Measurements from ENCODE around the gene RALGPS1. TPM values are rescaled to one million over a fixed set of nuclear protein-coding genes. Genes with fewer than 3 reads are reported as not detected.

The RALGPS1 gene
- total RNA-seq, 1 experiment from 2014 or later: 18.6 TPM

DNA sequence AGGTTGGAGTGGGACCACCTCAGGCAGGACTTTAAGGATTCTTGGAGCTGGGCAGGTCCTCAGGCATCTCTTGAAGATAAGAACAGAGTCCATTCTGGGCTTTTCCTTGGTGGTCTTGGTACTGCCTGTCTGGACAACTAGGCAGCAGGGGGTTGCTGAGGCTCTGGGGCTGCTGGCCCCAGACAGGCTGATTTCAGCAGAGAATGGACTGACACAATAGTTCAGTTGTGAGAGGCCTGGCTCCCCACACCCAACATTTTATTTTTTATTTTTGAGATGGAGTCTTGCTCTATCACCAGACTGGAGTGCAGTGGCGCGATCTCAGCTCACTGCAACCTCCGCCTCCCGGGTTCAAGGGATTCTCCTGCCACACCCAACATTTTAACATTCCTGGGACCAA lies 203.2 kb downstream of the RALGPS1 start:
- peaks cover 35 to 38% of the 10 kb centered on the region in 2 experiments for H3K4me1 Mint-ChIP-seq
- no peaks in the 10 kb centered on the region; the same call in 1 of the 2 replicates for H3K27me3 Mint-ChIP-seq (ENCODE audit: low read depth)
- WGBS (ENCODE audit: extremely low coverage, insufficient read length, low lambda C conversion rate): no CpG with 5 or more reads among the region's 4 CpGs

More for the DNA sequence above, 203.2 kb downstream of the RALGPS1 start:
- DNase-seq: no peak
- Mint-ChIP-seq H3K27ac (no peak overlapping the region; a peak in 1 of 7 replicates), H3K4me3 (no peak overlapping the region), H3K9me3 (no peaks in the 10 kb centered on the region), H3K36me3 (ENCODE audit: insufficient read depth in 1 of 3, low read depth in 3 of 3) (peaks cover 0 to 15% (median 0%) of the 10 kb centered on the region in 3 experiments; a peak in 4 of 7 replicates)
- Histone ChIP-seq H3K79me1 (ENCODE audit: insufficient read depth, low read depth, low read length, poor library complexity, severe bottlenecking) (no peaks in the 10 kb centered on the region), H3K56ac (ENCODE audit: insufficient read length, low read depth, low read length) (no peak overlapping the region), H3K27ac (ENCODE audit: insufficient read length, low read depth, low read length) (no peak overlapping the region), H4K91ac (ENCODE audit: insufficient read length, low read depth, low read length) (no peak overlapping the region), H3K18ac (ENCODE audit: insufficient read length, low read depth, low read length) (no peak overlapping the region), H3K23ac (ENCODE audit: insufficient read length, low read depth, low read length) (no peak overlapping the region), H2BK120ac (ENCODE audit: low read depth, low read length, poor library complexity, severe bottlenecking) (no peak overlapping the region), H2BK15ac (ENCODE audit: low read depth, low read length) (no peak overlapping the region), H3K14ac (ENCODE audit: insufficient read depth, low read length) (no peak overlapping the region), H4K20me1 (ENCODE audit: control insufficient read depth, insufficient read depth, insufficient read length) (no peaks in the 10 kb centered on the region), H4K8ac (replicated peaks; ENCODE audit: insufficient read length, low read depth, low read length) (no peak overlapping the region), H3K4me1 (ENCODE audit: insufficient read depth, low read length) (peaks cover 1% of the 10 kb centered on the region; the same call in 1 of the 2 replicates), H3K9me3 (ENCODE audit: control insufficient read depth, low read depth, low read length) (no peaks in the 10 kb centered on the region), H2AK5ac (ENCODE audit: insufficient read length, low read length) (no peak overlapping the region), H3K9ac (ENCODE audit: extremely low read depth, insufficient read length, low read length) (no peak overlapping the region), H2BK5ac (ENCODE audit: insufficient read length, low read length) (no peak overlapping the region), H3K4me2 (ENCODE audit: insufficient read depth, insufficient read length, low read length) (no peak overlapping the region), H3K79me2 (ENCODE audit: insufficient read depth, low read length) (no peaks in the 10 kb centered on the region), H3K27me3 (ENCODE audit: insufficient read depth, low read length) (no peaks in the 10 kb centered on the region), H2AFZ (ENCODE audit: low read length) (no peak overlapping the region), H2BK20ac (ENCODE audit: low read depth, low read length, poor library complexity, severe bottlenecking) (no peak overlapping the region), H3K4ac (ENCODE audit: low read depth, low read length) (no peak overlapping the region), H2BK12ac (ENCODE audit: insufficient read length, low read depth, low read length) (no peak overlapping the region), H3T11ph (ENCODE audit: low read length) (no peak overlapping the region), H3K23me2 (ENCODE audit: insufficient read length, low read depth, low read length, poor library complexity, severe bottlenecking) (peaks cover 10% of the 10 kb centered on the region), H4K5ac (ENCODE audit: insufficient read length, low read depth, low read length) (no peak overlapping the region)
- TF ChIP-seq, protein P1, sequence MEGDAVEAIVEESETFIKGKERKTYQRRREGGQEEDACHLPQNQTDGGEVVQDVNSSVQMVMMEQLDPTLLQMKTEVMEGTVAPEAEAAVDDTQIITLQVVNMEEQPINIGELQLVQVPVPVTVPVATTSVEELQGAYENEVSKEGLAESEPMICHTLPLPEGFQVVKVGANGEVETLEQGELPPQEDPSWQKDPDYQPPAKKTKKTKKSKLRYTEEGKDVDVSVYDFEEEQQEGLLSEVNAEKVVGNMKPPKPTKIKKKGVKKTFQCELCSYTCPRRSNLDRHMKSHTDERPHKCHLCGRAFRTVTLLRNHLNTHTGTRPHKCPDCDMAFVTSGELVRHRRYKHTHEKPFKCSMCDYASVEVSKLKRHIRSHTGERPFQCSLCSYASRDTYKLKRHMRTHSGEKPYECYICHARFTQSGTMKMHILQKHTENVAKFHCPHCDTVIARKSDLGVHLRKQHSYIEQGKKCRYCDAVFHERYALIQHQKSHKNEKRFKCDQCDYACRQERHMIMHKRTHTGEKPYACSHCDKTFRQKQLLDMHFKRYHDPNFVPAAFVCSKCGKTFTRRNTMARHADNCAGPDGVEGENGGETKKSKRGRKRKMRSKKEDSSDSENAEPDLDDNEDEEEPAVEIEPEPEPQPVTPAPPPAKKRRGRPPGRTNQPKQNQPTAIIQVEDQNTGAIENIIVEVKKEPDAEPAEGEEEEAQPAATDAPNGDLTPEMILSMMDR (conservative IDR thresholded peaks at IDR 0.05): no peak

Data from H9 (cell line).